ENCODE measurements around the gene TNRC6C.

TNRC6C gene

DNA sequence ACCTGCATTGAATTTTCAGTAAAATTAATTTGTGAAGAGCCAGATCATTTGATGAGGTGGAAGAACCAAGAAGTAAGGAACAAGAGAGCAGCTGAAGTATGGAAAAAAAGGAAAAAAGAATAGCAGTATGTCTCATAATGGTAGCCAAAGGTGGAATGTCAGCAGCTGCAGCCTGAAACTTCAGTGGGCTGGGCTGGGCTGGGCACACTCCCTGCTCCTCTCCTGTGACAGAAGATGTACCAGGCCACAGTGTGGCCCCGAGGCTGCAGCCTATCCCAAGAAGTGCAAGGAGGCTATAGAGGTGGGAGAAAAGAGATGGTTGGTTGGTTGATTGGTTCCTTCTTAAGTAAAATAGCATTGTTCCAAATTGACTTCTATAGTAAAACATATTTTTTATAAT, 84.5 kb downstream of the TNRC6C start:
- FAIRE-seq (no peak), DNase-seq (ENCODE audit: insufficient read length, low spot score) (no peak)
- no peak for TF ChIP-seq POLR2A (IDR thresholded peaks at IDR 0.05; ENCODE audit: low read depth, low read length)

- no peak for DNase-seq (ENCODE audit: insufficient read length, low spot score)
- TF ChIP-seq POLR2A (IDR thresholded peaks at IDR 0.05; ENCODE audit: low read depth, low read length), result no peak
- no peak for FAIRE-seq
Measured at GRCh38 chr17:78044280-78044835, 85.9 kb downstream of the TNRC6C start.

DNA sequence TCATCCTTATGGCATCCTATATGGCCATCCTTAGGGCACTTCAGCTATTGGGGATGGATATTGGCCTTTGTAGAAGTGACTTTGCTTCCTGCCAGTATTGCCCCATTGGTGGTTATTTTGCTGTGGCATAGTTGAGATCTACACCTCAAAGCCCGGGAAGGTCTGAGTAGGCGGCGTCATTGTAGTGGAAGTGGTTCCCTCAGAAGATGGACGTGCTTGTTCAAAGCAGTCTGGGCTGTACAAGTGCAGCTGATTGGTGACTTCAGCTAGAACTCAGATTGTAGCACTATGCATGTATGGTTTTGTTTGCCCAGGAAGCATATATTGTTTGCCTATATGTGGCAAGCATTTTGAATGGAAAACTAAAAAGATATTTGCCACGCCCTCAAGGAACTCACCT, 86.8 kb downstream of the TNRC6C start:
- no peak for TF ChIP-seq POLR2A (IDR thresholded peaks at IDR 0.05; ENCODE audit: low read depth, low read length)
- FAIRE-seq, result no peak

DNA sequence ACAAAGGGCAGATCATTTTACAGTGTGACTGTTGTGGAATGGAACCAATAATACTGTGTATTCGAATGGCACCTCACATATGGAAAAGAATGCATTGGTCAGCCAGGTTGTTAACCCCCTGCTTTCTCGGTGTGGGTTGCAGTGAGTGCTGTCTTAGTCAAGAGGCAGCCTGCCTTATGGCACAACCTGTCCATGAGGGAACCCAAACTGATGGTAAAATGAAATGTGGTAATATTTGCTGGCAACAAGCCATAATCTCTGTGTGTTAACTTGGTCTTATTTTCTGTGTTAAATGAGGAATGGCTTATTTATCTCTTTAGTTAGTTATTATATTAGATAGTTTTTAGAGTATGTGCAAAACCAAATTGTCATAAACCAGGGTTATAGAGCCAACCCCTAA, 88.4 kb downstream of the TNRC6C start:
- no peak for TF ChIP-seq POLR2A (IDR thresholded peaks at IDR 0.05; ENCODE audit: low read depth, low read length)
- FAIRE-seq (no peak), DNase-seq (ENCODE audit: insufficient read length, low spot score) (no peak)

More for the DNA sequence above, 86.8 kb downstream of the TNRC6C start:
- DNase-seq (ENCODE audit: insufficient read length, low spot score), result no peak

- no peak for TF ChIP-seq POLR2A (IDR thresholded peaks at IDR 0.05; ENCODE audit: low read depth, low read length)
- DNase-seq (ENCODE audit: insufficient read length, low spot score), result no peak
- no peak for FAIRE-seq
Measured at GRCh38 chr17:78048346-78049292, 90.1 kb downstream of the TNRC6C start.

GRCh38 chr17:78049609-78050008, 91.1 kb downstream of the TNRC6C start:
- DNase-seq (ENCODE audit: insufficient read length, low spot score) (no peak), FAIRE-seq (no peak)
- no peak for TF ChIP-seq POLR2A (IDR thresholded peaks at IDR 0.05; ENCODE audit: low read depth, low read length)

GRCh38 chr17:78051186-78051972, 92.9 kb downstream of the TNRC6C start:
- DNase-seq (ENCODE audit: insufficient read length, low spot score) (no peak), FAIRE-seq (no peak)
- TF ChIP-seq POLR2A (IDR thresholded peaks at IDR 0.05; ENCODE audit: low read depth, low read length), result no peak

DNA sequence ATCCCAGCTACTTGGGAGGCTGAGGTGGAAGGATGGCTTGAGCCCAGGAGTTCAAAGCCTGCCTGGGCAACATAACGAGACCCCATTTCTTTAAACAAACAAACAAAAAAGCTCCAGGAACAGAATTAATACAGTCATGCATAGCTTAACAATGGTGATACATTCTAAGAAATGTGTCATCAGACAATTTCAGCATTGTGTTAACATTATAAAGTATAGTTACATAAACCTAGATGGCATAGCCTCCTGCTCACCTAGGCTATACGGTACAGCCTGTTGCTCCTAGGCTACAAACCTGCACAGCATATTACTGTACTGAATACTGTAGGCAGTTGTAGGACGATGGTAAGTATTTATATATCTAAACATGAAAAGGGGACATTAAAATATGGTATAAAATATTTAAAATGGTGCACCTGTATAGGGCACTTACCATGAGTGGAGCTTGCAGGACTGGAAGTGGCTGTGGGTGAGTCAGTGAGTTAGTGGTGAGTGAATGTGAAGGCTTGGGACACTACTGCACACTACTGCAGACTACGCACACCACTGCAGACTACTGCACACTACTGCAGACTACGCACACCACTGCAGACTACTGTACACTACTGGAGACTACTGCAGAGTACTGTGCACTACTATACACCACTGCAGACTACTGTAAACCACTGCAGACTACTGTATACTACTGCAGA, 95.4 kb downstream of the TNRC6C start:
- no peak for FAIRE-seq
- TF ChIP-seq POLR2A (IDR thresholded peaks at IDR 0.05; ENCODE audit: low read depth, low read length), result no peak
- no peak for DNase-seq (ENCODE audit: insufficient read length, low spot score)

DNA sequence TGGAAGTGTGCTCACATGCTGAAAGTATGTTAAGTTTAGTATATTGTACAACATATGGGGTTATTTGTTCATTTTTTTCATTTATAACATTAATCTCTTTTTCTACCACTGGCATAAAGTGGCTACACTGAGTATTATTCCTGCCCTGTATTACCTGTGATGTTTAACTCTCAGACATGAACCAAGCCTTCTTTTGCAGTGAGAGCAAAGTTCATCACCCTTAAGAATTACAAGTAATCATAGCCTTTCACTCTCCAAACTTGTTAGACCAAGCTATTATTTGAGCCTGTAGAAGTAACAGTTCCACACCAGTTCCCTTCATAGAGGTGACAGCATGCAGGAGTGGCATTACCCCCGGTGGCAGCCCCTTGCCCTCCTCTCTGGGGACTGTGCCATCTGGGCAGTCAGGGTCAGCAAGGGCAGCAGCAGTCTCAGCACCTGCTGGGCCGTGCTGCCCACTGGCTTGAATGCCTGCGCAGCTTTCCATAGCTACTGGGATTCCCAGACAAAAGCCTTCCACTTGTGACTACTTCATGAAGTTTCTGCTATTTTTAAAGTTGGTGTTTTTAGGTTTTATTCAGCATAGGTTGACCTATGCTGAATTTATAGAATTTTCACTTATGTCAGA, 98.7 kb downstream of the TNRC6C start:
- FAIRE-seq, result no peak
- no peak for DNase-seq (ENCODE audit: insufficient read length, low spot score)
- TF ChIP-seq POLR2A (IDR thresholded peaks at IDR 0.05; ENCODE audit: low read depth, low read length), result no peak

DNA sequence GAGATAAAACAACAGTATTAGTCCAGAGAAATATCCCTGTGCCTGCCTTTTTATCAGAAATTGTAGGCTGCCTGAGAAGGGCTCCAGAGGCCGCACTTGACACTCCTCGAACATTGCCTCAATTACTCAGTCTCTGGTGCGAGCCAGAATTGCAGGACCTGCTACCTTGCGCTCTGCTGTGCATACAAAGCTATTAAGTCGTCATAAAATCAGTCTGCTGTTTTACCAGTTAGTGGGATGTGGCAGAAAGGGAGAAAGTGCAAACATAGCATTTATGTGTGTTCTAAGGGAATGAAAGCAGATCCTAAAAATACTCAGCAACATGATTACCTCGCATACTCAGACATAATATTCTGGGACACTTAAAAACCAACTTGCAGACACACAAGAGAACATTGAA, 99.5 kb downstream of the TNRC6C start:
- TF ChIP-seq POLR2A (IDR thresholded peaks at IDR 0.05; ENCODE audit: low read depth, low read length), result no peak
- DNase-seq (ENCODE audit: insufficient read length, low spot score), result no peak
- FAIRE-seq, result no peak

DNA sequence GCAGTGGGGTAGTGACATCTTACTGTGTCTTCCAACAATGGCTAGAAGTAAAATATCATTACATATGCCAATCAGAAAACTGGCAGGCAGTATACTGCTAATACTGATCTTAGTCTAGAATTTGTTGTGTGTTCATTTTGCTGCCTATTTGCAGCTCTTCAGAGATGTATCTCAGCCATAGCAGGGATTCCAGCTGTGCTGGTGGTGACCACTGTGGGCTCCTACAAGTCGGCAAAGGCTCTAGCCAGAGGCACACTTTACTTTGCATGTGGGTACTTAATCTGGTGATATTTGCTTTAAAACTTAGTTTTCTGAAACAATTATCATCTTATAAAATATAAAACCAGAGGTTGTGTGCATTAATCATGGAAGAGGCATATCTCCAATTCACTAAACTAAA, 100.1 kb downstream of the TNRC6C start:
- TF ChIP-seq POLR2A (IDR thresholded peaks at IDR 0.05; ENCODE audit: low read depth, low read length), result no peak
- FAIRE-seq, result no peak
- DNase-seq (ENCODE audit: insufficient read length, low spot score), result no peak

DNA sequence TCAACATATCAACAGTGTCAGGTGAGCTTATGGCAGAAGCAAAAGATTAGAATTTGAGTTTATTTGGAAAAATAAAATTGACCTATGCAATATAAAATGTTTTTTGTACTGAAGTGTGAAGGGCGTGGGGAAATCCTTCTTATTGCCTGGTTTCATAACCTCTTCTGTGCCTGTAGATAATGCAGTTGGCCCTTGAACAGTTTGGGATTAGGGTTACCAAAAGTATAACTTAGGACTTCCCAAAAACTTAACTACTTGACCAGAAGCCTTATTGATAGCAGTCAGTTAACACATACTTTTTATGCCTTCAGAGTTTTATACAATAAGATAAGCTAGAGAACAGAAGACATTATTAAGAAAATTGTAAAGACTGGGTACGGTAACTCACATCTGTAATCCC, 104.1 kb downstream of the TNRC6C start:
- TF ChIP-seq POLR2A (IDR thresholded peaks at IDR 0.05; ENCODE audit: low read depth, low read length), result no peak
- FAIRE-seq (no peak), DNase-seq (ENCODE audit: insufficient read length, low spot score) (no peak)

GRCh38 chr17:78063489-78063888, 105.0 kb downstream of the TNRC6C start:
- DNase-seq (ENCODE audit: insufficient read length, low spot score) (no peak), FAIRE-seq (no peak)
- TF ChIP-seq POLR2A (IDR thresholded peaks at IDR 0.05; ENCODE audit: low read depth, low read length), result no peak
